Measurements from ENCODE around the gene APOL4. TPM values are rescaled to one million over a fixed set of nuclear protein-coding genes. Genes with fewer than 3 reads are reported as not detected.
"Not testable (repeated sequence)": the region's sequence is repeated elsewhere in the genome, so short reads cannot be mapped to it uniquely, and the experiment has no call there.

Gene APOL4
- total RNA-seq, 1 experiment from 2014 or later, result not detected

DNA sequence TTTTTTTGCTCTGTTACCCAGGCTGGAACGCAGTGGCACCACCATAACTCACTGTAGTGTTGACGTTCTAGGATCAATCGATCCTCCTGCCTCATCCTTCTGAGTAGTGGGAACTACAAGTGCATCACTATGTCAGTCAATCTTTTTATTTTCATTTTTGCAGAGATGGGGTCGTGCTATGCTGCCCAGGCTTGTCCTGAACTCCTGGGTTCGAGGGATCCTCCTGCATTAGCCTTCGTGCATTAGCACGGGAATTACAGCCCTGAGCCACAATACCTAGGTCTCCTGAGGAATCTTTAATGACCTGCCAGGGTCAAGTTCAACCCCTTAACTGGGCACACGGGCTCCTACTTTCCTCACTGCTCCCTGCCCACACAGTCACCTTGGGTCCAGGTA, 45.5 kb downstream of the APOL4 start:
- DNase-seq (ENCODE audit: low read depth), result no peak

DNA sequence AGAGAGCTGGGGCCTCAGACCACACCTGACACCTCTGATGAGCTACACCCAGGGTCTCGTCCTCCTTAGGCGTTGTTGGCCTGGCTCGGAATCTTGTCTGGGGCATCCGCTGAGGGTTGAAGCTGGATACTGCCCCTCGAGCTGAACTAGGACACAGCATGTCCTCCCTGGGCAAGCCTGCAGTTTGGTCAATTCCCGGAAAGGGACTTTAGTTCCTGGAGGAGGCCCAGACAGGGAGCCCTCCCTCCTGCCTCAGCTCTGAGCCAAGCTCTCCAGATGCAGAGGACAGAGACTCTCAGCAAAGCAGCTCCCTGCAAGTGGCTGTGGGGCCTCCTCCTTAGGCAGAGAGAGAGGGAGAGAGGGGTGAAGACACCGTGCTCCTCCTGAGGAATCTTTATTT, 45.9 kb downstream of the APOL4 start:
- DNase-seq (ENCODE audit: low read depth), result no peak

DNA sequence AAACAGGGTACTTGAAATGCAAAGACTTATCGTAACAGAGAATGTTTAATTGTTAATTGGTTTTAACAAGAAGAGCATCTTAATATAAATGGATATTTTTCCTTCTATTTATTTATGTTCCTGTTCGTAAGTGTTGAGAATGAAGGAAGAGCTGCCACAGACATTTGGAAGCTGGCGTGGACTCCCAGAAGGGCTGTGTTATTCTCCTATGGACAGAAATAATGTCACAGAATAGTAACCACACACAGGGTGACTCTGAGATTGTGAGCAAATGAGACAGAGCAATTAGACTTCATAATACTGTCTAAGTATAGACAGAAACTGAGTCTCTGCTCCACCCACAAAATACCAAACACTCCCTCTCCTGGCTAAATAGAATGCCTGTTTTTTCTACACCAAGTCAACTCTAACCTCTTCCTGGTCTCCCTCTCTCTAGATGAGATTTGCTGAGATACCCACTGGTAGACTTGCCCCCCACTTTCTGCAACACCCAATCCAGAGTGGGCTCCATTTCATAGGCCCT, 47.1 kb downstream of the APOL4 start:
- DNase-seq (ENCODE audit: low read depth), result no peak

DNA sequence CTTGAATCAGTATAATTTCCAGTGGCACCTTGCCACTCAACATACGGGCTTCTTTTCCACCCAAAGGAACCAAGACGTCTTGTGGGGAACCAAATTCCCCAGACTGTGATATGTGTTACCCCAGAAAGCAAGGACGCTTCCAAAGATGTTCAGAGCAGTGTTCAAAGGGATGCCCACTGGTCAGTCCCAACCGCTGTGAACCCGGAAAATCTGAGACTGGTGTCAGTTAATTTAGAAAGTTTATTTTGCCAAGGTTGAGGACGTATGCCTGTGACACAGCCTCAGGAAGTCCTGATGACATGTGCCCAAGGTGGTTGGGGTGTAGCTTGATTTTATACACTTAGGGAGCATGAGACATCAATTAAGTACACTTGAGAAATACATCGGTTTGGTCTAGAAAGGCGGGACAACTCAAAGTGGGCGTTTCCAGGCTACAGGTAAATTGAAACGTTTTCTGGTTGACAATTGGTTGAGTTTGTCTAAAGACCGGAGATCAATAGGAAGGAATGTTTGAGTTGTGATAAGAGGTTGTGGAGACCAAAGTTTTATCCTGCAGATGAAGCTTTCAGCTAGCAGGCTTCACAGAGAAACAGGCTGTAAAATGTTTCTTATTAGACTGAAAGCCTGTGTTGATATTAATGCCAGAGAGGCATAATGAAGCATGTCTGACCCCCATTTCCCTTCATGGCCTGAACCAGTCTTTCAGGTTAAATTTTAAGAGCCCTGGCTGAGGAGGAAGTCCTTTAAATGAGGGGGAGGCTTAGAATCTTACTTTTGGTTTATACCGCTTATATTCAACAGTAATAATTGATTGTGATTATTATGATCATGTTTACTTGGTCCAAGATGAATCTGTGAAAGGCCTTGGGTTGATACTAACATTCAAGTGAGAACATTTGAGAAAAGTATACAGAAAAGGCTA, 47.8 kb downstream of the APOL4 start:
- no peak for DNase-seq (ENCODE audit: low read depth)

DNA sequence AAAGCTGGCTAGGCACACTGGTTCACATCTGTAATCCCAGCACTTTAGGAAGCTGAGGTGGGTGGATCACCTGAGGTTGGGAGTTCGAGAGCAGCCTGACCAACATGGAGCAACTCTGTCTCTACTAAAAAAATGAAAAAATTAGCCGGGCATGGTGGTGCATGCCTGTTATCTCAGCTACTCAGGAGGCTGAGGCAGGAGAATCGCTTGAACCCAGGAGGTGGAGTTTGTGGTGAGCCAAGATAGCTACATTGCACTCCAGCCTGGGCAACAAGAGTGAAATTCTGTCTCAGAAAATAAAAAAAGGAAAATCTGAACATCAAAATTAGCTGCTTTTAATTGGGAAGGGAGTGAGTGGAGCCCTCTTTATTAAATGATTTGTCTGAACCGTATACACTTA, 48.8 kb downstream of the APOL4 start:
- not testable (repeated sequence) for DNase-seq (ENCODE audit: low read depth)

DNA sequence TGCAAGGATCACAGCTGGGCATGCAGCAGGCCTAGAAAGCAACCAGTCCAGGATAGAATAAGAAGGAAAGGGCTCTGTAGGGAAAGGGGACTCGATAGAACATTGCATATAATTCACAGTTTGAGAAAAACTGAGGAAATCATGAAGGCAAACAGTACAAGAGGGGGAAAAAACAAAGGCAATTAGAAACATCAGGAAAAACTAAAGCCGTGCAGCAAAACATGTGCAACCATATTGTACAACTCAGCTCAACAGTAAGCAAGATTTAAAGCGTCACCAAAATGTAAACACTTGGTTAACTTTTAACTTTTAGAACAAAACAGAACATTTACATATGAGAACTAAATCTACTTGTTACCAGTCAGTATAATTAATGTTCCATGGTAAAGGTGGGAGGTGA, 49.5 kb downstream of the APOL4 start:
- DNase-seq (ENCODE audit: low read depth), result no peak

DNA sequence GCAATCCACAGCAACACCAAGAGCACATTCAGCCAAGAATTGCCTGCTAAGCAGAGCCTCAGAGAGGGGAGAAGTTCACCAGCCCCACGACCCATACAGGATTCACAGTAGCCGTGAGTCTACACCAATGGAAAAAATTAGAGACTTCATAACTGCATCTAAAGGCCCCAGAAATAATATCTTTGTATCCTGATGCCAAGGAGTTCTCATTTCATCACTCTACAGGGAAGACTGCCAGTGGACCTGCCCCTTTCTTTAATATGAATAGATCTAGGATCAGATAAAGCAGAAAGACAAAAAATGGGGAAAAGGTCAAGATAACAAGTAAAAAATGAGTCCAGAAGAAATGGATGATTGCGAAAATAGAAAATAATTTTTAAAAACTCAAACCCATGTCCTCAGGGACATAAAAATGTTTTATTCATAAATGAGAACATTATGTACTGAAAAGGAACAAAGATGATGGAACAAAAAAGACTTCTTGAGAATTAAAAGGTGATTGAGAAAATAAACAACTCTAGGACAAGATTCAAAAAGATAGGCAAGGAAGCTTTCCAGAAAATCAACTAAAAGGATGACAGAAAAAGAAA, 50.5 kb downstream of the APOL4 start:
- no peak for DNase-seq (ENCODE audit: low read depth)

DNA sequence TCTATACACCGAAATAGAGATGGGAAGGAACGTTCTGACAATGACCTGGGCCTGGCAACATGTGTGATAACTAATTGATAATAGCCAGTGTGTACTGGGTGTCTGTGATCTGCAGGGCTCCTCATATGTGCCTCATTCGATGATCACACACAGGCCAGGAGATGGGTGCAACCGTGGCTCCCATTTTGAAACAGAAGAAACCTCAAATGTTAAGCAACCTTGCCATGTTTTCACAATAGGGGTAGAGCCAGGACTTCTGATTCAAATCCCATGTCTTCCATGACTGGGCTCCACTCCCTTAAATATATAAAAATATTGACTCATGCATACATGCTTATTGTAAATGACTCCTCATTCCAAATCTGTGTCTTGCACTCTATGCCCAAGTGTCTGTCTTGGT, 52.2 kb downstream of the APOL4 start:
- DNase-seq (ENCODE audit: low read depth), result no peak

DNA sequence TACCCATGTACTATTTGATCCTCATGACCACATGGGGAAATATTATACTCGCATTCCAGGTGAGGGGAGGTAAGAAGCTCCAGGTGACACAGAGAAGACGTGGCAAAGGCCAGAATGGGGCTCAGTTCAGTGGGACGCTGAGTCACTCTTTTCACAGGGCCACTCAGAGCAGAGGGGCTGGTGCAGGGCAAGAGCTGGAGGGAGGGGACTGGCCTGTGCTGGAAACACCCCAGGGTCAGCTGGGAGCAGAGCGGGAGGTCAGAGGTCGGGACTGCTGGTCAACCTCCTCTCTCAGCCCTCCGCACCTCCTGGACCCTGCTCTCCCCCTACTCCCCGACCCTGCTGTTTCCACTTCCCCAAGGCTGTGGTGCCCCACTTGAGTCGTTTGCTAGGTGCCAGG, 53.2 kb downstream of the APOL4 start:
- no peak for DNase-seq (ENCODE audit: low read depth)

DNA sequence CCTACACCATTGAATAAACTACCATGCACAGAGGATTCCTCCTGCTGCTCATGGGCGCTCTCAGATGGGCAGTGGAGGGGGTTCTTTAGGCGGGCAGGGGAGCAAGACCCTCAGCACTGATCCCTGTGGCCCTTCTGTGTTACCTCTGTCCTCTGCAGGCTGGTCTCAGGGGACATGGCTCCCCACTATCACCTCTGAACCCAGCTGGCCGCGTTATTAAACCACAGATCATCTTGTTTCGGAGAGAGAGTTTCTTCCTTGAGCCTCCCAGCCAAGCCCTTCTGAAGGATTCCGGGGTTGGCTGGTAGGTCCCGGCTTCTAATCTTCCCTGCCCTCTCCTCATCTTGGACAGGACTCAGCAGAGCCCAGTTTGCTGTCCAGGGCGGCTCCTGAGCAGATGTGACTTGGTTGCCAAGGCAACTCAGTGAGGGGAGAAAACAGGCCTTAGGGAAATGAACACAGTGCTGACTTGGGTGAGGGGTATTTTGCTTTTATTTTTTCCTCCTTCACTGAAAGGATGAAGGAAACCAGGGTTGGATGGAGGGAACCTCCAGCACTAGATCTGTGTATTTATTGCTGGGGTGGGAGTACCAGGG, 54.3 kb downstream of the APOL4 start:
- no peak for DNase-seq (ENCODE audit: low read depth)

DNA sequence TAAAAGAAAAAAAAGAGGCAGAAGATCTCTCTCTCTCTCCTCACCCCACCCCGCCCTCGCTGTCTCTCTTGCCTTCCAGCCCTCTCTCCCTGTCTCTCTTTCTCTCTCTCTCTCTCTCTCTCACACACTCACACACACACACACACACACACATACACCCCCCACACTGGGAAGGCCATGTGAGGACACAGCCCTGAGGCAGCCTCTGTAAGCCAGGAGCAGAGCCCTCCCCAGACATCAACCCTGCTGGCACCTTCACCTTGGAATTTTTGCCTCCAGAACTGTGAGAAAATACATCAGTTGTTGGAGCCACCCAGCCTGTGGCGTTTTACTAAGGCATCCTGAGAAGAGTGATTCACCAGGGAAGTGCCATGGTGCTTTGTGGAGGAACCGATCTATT, 55.7 kb downstream of the APOL4 start:
- DNase-seq (ENCODE audit: low read depth), result no peak

DNA sequence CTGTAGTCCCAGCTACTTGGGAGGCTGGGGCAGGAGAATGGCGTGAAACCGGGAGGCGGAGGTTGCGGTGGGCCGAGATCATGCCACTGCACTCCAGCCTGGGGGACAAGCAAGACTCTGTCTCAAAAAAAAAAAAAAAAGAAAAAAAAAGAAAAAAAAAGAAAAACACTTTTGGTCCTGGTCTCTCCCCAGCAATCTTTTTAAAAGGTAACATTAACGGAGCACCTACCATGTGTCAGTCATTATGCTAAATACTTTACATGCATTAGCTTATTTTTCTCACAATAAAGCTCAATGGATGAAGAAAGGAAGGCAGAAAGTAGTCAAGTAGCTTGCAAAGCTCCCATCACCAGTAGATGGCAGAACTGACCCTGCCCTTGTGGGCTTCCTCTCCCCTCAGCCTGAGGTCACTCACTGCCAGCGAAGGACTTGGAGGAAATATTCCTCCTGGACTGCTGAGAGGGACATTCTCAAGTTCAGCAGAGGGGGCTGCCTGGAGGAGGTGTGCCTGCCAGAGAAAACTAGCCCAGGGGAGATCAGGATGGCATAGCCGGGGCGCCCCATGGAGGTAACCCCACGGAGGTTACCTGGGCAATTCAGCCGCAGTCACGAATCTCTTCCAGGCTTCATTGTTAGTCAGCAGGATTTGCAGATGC, 56.6 kb downstream of the APOL4 start:
- DNase-seq (ENCODE audit: low read depth), result peak; percentile 73

DNA sequence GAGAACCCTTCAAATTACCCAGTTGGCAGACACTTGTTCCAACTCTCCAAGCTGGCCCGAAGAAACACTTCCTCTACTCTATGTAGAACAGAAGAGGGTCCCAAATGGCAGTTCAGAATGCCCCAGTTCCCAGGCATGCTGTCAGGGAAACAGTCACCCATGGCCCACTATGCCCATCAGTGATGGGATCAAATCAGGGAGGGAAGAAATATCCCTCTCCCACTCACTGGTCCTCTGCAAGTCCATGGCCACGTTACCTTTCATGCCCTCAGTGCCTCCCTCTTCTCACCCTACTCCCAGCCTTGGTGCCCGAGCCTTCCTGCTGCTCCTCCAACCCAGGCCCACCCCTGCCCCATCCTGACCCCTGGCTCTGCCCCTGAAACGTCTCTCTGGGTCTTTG, 57.7 kb downstream of the APOL4 start:
- DNase-seq (ENCODE audit: low read depth), result no peak

DNA sequence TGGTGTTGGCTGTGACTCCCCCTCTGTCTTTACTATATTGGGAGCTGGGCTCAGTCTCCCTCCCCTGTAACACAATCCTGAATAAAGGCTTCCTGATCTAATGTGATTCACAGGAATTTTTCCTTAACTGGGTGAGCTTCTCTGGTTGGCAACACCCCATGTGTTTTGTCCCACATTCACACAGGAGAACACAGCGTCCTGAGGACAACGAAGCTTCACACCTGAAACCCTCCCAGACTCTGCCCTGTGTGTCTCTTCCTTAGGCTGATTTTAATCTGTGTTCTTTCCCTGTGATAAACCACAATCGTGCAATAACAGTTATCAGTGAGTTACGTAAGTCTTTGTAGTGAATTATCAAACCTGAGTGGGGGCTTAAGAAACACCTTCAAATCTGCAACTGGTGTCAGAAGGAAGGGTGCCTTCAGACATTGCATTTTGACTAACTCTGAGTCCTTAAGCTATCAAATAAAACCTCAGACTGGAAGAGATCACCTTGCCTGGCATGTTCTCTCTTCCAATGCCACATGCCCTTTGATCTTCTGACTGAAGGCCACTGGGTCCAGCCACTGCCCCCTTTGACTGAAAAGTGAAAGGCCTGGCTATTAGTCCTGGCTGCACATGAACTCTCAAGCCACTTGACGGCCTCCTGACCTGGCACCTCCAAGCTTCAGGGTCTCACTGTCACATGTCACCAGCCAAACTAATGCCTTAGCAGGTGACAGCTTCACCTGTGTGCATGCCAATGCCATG, 58.4 kb downstream of the APOL4 start:
- no peak for DNase-seq (ENCODE audit: low read depth)

DNA sequence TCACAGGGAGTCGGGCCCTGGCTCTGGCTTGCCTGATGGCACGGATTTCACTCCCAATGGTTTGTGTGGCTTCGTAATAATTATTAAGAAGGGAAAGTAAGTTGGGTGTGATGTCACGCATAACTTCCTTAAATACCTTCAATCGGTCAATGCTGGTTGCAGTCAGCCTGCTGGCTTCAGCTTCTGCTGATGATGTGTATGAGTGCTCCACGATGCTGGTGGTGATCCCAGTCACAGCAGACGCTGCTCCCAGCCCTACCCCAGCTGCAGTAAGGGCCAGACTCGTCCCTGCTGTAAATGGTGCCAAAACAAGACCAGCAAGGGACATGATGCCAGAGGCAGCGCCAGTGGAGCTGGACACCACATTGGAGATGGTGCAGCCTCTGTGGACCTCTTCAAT, 60.1 kb downstream of the APOL4 start:
- no peak for DNase-seq (ENCODE audit: low read depth)

Other genes with a start within 250 kb of the APOL4 start
- 87.3 and 97.4 TPM in 2 replicates for gene RBFOX2, start 173.0 kb downstream of the APOL4 start, total RNA-seq (2014; rRNA removed; shearing (Covaris generic))
- 2.0 and 3.0 TPM in 2 replicates for gene APOL3, start 41.1 kb downstream of the APOL4 start, total RNA-seq (2014; rRNA removed; shearing (Covaris generic))
- gene APOL2, start 37.7 kb upstream of the APOL4 start, total RNA-seq (2014; rRNA removed; shearing (Covaris generic)), result 20.6 and 21.9 TPM in 2 replicates
- 4.0 and 4.6 TPM in 2 replicates for gene APOL1, start 51.3 kb upstream of the APOL4 start, total RNA-seq (2014; rRNA removed; shearing (Covaris generic))
- 277 and 308 TPM in 2 replicates for gene MYH9, start 186.2 kb upstream of the APOL4 start, total RNA-seq (2014; rRNA removed; shearing (Covaris generic))